Astrocyte of the spinal cord (primary cell): ENCODE data around the gene ZNF570.

Source experiments
- DNase-seq: peaks from one replicate; pipeline ENCODE4 v3.0.0; 2011; ENCODE audit warnings: low read depth, low spot score
- H3K4me3 ChIP-seq: 2 replicates; pipeline ENCODE4 v1.5.1; 2011; ENCODE audit warnings: low read depth, mild to moderate bottlenecking, low read length, moderate library complexity
- CTCF ChIP-seq: IDR thresholded peaks from 2 replicates; pipeline ENCODE4 v1.5.1; 2012; ENCODE audit warnings: low read depth, mild to moderate bottlenecking, low read length, inconsistent platforms
- in situ Hi-C: cut with HindIII; loops from 2 replicates; pipeline ENCODE4 v1.10.0; 2017; ENCODE audit warnings: low sequenced_read_pairs

ZNF570 gene

GRCh38 chr19:37468961-37469777, at the start of gene ZNF570:
Gene ZNF570, plus strand, starts transcription at chr19:37469356. Its CDS starts 999 bp downstream, at chr19:37470355.
- peak within 1 kb of the TSS; percentile 85 for H3K4me3 ChIP-seq
- no peak for TF ChIP-seq CTCF
- peak; percentile 91 for DNase-seq
- in situ Hi-C loops: no loop called here

GRCh38 chr19:37452500-37453245, 16.5 kb upstream of the ZNF570 start:
- DNase-seq: no peak
- TF ChIP-seq CTCF: no peak
- H3K4me3 ChIP-seq: no peak overlapping the region
- in situ Hi-C loops: no loop called here

GRCh38 chr19:37466277-37466797, 2.8 kb upstream of the ZNF570 start:
- peak; percentile 48 for DNase-seq
- in situ Hi-C loops: no loop called here
- TF ChIP-seq CTCF: no peak
- peak overlapping the region; percentile 92 for H3K4me3 ChIP-seq

DNA sequence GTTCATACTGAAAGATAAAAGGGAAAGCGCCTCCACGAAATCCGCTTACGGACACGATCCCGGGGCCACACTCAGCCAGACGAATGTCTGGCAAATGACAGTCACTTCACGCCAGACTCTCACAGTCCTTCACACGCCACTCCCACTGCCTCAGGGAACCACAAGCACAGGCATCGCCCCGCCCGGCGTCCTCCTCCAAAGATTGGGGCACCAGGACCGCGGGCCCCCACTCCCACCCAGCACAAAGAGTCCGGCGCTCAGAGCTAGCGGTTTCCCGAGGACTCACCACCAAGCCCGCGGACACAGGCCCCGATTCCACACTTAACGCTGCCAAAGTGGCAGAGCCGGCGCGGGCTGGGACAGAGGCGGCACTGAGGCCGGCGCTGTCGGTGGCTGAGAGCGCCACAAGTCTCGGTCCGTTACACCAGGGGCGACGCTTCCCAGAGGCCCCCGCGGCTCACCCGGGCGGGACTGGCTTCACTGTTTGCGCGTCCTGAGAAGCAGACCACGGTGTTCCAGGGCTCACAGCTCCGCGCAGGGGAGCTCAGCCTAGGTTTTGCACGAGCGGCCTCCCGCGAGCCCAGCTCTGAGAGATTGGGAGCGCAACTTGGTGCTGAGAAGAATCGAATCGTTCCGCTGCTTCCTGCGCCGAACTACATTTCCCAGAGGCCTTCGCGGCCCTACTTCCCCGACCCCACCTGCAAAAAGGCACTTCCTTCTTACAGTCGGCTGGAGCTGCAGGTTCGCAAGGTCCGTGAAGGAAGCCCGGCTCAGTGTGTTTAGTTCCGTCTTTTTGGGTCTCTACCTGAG, 2.2 kb upstream of the ZNF570 start, which contains the start of gene ZNF569:
Gene ZNF569 (minus strand): TSS at position 647 of the 810 bp plus-strand sequence. CDS start 22,523 bp downstream, outside the sequence.
- peak; percentile 95 for DNase-seq
- no peak for TF ChIP-seq CTCF
- H3K4me3 ChIP-seq: peak within 1 kb of the TSS; percentile 92
- in situ Hi-C loops: no loop called here

DNA sequence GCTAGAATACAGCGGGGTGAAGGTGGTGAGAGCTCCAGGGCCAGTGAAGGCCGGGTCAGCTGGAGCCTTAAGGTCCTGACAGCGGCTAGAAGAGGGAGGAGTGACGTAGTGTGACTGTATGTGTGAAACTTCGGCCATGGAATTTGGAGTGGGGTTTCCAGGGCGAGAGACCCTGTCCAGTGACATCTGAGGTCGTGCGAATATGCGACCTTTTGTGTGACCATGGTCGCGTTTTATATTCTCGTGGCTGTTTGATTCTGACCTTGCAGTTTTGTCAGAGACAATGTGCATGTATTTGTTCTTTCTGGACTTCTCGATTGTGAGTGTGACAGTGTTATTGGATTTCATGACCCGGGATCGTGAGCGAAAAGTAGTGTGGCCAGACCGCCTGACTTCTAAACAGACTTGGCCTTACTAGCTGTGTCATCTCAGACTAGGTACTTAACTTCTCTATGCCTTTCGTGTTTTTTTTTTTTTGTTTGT, 1.5 kb upstream of the ZNF570 start:
- TF ChIP-seq CTCF: no peak

GRCh38 chr19:37470216-37470615, 1.1 kb downstream of the ZNF570 start:
- in situ Hi-C loops: no loop called here
- no peak for DNase-seq
- no peak for TF ChIP-seq CTCF
- H3K4me3 ChIP-seq: no peak overlapping the region

More for the DNA sequence above, 1.5 kb upstream of the ZNF570 start:
- no peak for DNase-seq
- H3K4me3 ChIP-seq: peak overlapping the region; percentile 92
- in situ Hi-C loops: no loop called here
